Middle frontal gyrus (tissue), 1 donor: Measurements from ENCODE around the gene LRRC61.
A peak's percentile ranks its signal among the peaks of the same experiment; 100 is the strongest.

ENCODE experiments used
- DNase-seq: peaks from one replicate; pipeline ENCODE4 v3.0.0-alpha.2; 2015; ENCODE audit warnings: low spot score; ENCODE audit errors: extremely low spot score

LRRC61 gene

GRCh38 chr7:150355666-150356059 lies 32.5 kb downstream of the LRRC61 start:
- no peak for DNase-seq

GRCh38 chr7:150356265-150356897 lies 33.2 kb downstream of the LRRC61 start:
- no peak for DNase-seq

- no peak for DNase-seq
These were observed 34.1 kb downstream of the LRRC61 start for GRCh38 chr7:150357270-150357669.

- no peak for DNase-seq
These were observed 34.7 kb downstream of the LRRC61 start for GRCh38 chr7:150357771-150358427.

GRCh38 chr7:150358433-150358832 lies 35.3 kb downstream of the LRRC61 start:
- no peak for DNase-seq

GRCh38 chr7:150358988-150359621 lies 36.0 kb downstream of the LRRC61 start:
- no peak for DNase-seq

- DNase-seq: no peak
These were observed 36.6 kb downstream of the LRRC61 start for GRCh38 chr7:150359622-150360362.

GRCh38 chr7:150360363-150361058 lies 37.4 kb downstream of the LRRC61 start:
- no peak for DNase-seq

- DNase-seq: no peak
These were observed 38.2 kb downstream of the LRRC61 start for GRCh38 chr7:150361402-150361801.

- no peak for DNase-seq
These were observed 38.9 kb downstream of the LRRC61 start for GRCh38 chr7:150361807-150362621.

- DNase-seq: no peak
These were observed 40.2 kb downstream of the LRRC61 start for GRCh38 chr7:150363370-150363769.

GRCh38 chr7:150363872-150364271 lies 40.7 kb downstream of the LRRC61 start:
- DNase-seq: no peak

- DNase-seq: no peak
These were observed 42.0 kb downstream of the LRRC61 start for GRCh38 chr7:150365194-150365593.

GRCh38 chr7:150365673-150366398 lies 42.7 kb downstream of the LRRC61 start:
- no peak for DNase-seq

- DNase-seq: no peak
These were observed 44.5 kb downstream of the LRRC61 start for GRCh38 chr7:150367677-150368095.

- DNase-seq: peak; percentile 77
These were observed 45.1 kb downstream of the LRRC61 start, which contains the start of gene REPIN1 for GRCh38 chr7:150368096-150368883. REPIN1 (plus strand) TSS chr7:150368822; CDS start chr7:150369712, 890 bp downstream.

- DNase-seq: no peak
These were observed 46.0 kb downstream of the LRRC61 start for GRCh38 chr7:150368884-150369747.
